H9 (cell line): ENCODE data around the gene TMEFF2. TPM values are rescaled to one million over a fixed set of nuclear protein-coding genes. Genes with fewer than 3 reads are reported as not detected.

Experiments used
- DNase-seq: peaks from one replicate; pipeline ENCODE4 v3.0.0-alpha.2; 2017
- H2AFZ ChIP-seq: one replicate; pipeline ENCODE4 v1.6.1; 2013; ENCODE audit warnings: mild to moderate bottlenecking, low read length, control low read depth, moderate library complexity
- H2AK5ac ChIP-seq: 2 replicates; pipeline ENCODE4 v1.6.1; 2013; ENCODE audit warnings: low read length, control low read depth, mixed read lengths; ENCODE audit not compliant: insufficient read length
- H2BK120ac ChIP-seq: one replicate; pipeline ENCODE4 v1.6.1; 2013; ENCODE audit warnings: low read depth, mild to moderate bottlenecking, low read length, control low read depth, inconsistent platforms; ENCODE audit not compliant: poor library complexity, severe bottlenecking
- H2BK12ac ChIP-seq: 2 replicates; pipeline ENCODE4 v1.6.1; 2013; ENCODE audit warnings: low read length, control low read depth, mixed read lengths, low read depth; ENCODE audit not compliant: insufficient read length
- H2BK15ac ChIP-seq: 2 replicates; pipeline ENCODE4 v1.6.1; 2013; ENCODE audit warnings: low read depth, low read length, control low read depth
- H2BK20ac ChIP-seq: one replicate; pipeline ENCODE4 v1.6.1; 2013; ENCODE audit warnings: low read depth, mild to moderate bottlenecking, low read length, control low read depth, inconsistent platforms; ENCODE audit not compliant: poor library complexity, severe bottlenecking
- H2BK5ac ChIP-seq: 2 replicates; pipeline ENCODE4 v1.6.1; 2013; ENCODE audit warnings: low read length, control low read depth, mixed read lengths; ENCODE audit not compliant: insufficient read length
- H3K14ac ChIP-seq: 2 replicates; pipeline ENCODE4 v1.6.1; 2013; ENCODE audit warnings: low read length, control low read depth; ENCODE audit not compliant: insufficient read depth
- H3K18ac ChIP-seq: 2 replicates; pipeline ENCODE4 v1.6.1; 2013; ENCODE audit warnings: low read depth, mild to moderate bottlenecking, mixed read lengths, low read length, control low read depth; ENCODE audit not compliant: insufficient read length
- H3K23ac ChIP-seq: 2 replicates; pipeline ENCODE4 v1.6.1; 2013; ENCODE audit warnings: low read length, control low read depth, mixed read lengths, low read depth; ENCODE audit not compliant: insufficient read length
- H3K23me2 ChIP-seq: 2 replicates; pipeline ENCODE4 v1.6.1; 2013; ENCODE audit warnings: low read depth, mild to moderate bottlenecking, mixed read lengths, low read length, control low read depth; ENCODE audit not compliant: insufficient read length, poor library complexity, severe bottlenecking
- H3K27ac ChIP-seq: 2 replicates; pipeline ENCODE4 v1.5.1; 2013; ENCODE audit warnings: low read length, control low read depth, mixed read lengths, low read depth; ENCODE audit not compliant: insufficient read length
- H3K27me3 ChIP-seq: 2 replicates; pipeline ENCODE4 v1.6.1; 2013; ENCODE audit warnings: low read length, control low read depth, inconsistent platforms; ENCODE audit not compliant: insufficient read depth
- H3K4ac ChIP-seq: 2 replicates; pipeline ENCODE4 v1.6.1; 2013; ENCODE audit warnings: low read depth, mild to moderate bottlenecking, control low read depth, inconsistent platforms, low read length, moderate library complexity
- H3K4me1 ChIP-seq: 2 replicates; pipeline ENCODE4 v1.6.1; 2013; ENCODE audit warnings: low read length, control low read depth, inconsistent platforms; ENCODE audit not compliant: insufficient read depth
- H3K4me2 ChIP-seq: 2 replicates; pipeline ENCODE4 v1.6.1; 2013; ENCODE audit warnings: low read length, control low read depth, mixed read lengths; ENCODE audit not compliant: insufficient read length, insufficient read depth
- H3K56ac ChIP-seq: 2 replicates; pipeline ENCODE4 v1.6.1; 2013; ENCODE audit warnings: low read depth, mild to moderate bottlenecking, mixed read lengths, low read length, control low read depth; ENCODE audit not compliant: insufficient read length
- H3K79me1 ChIP-seq: 2 replicates; pipeline ENCODE4 v1.6.1; 2013; ENCODE audit warnings: low read depth, mild to moderate bottlenecking, moderate library complexity, low read length, control low read depth, inconsistent platforms; ENCODE audit not compliant: insufficient read depth, poor library complexity, severe bottlenecking
- H3K79me2 ChIP-seq: 2 replicates; pipeline ENCODE4 v1.6.1; 2013; ENCODE audit warnings: low read length, control low read depth, inconsistent platforms; ENCODE audit not compliant: insufficient read depth
- H3K9ac ChIP-seq: 2 replicates; pipeline ENCODE4 v1.6.1; 2013; ENCODE audit warnings: low read length, control low read depth, mixed read lengths; ENCODE audit not compliant: insufficient read length; ENCODE audit errors: extremely low read depth
- H3K9me3 ChIP-seq: one replicate; pipeline ENCODE4 v1.6.1; 2013; ENCODE audit warnings: low read depth, low read length, inconsistent platforms; ENCODE audit not compliant: control insufficient read depth
- H3T11ph ChIP-seq: one replicate; pipeline ENCODE4 v1.6.1; 2013; ENCODE audit warnings: mild to moderate bottlenecking, low read length, control low read depth, inconsistent platforms
- H4K20me1 ChIP-seq: one replicate; pipeline ENCODE4 v1.6.1; 2013; ENCODE audit not compliant: control insufficient read depth, insufficient read length, insufficient read depth
- H4K5ac ChIP-seq: 2 replicates; pipeline ENCODE4 v1.6.1; 2013; ENCODE audit warnings: low read depth, mild to moderate bottlenecking, mixed read lengths, low read length, control low read depth; ENCODE audit not compliant: insufficient read length
- H4K8ac ChIP-seq: replicated peaks from 2 replicates; pipeline ENCODE4 v1.6.1; 2013; ENCODE audit warnings: low read length, control low read depth, mixed read lengths, low read depth; ENCODE audit not compliant: insufficient read length
- H4K91ac ChIP-seq: 2 replicates; pipeline ENCODE4 v1.6.1; 2013; ENCODE audit warnings: low read depth, mild to moderate bottlenecking, moderate library complexity, mixed read lengths, low read length, control low read depth; ENCODE audit not compliant: insufficient read length
- H3K27ac Mint-ChIP-seq, 3 experiments: 2 replicates in 2 of 3; 3 replicates in 1 of 3; pipeline ENCODE4 v1.8.0; 2020 to 2021; ENCODE audit warnings: mixed read lengths in 3 of 3, mild to moderate bottlenecking in 1 of 3, moderate library complexity in 1 of 3
- H3K27me3 Mint-ChIP-seq: 2 replicates; pipeline ENCODE4 v1.8.0; 2021; ENCODE audit warnings: low read depth, mild to moderate bottlenecking, moderate library complexity, mixed read lengths
- H3K36me3 Mint-ChIP-seq, 3 experiments: 2 replicates in 2 of 3; 3 replicates in 1 of 3; pipeline ENCODE4 v1.8.0; 2020 to 2021; ENCODE audit warnings: low read depth in 3 of 3, mixed read lengths in 3 of 3; ENCODE audit not compliant: insufficient read depth in 1 of 3
- H3K4me1 Mint-ChIP-seq, 2 experiments: 2 replicates each; pipeline ENCODE4 v1.8.0; 2020; ENCODE audit warnings: mixed read lengths in 2 of 2
- H3K4me3 Mint-ChIP-seq, 2 experiments: 2 replicates in 1 of 2; 3 replicates in 1 of 2; pipeline ENCODE4 v1.8.0; 2020 to 2021; ENCODE audit warnings: mild to moderate bottlenecking in 2 of 2, mixed read lengths in 2 of 2, moderate library complexity in 1 of 2
- H3K9me3 Mint-ChIP-seq, 2 experiments: 2 replicates in 1 of 2; 3 replicates in 1 of 2; pipeline ENCODE4 v1.8.0; 2020; ENCODE audit warnings: mild to moderate bottlenecking in 2 of 2, mixed read lengths in 2 of 2, moderate library complexity in 1 of 2
- WGBS: extraction: QIAGEN DNeasy Blood & Tissue Kit; methylation state at CpG from one replicate; pipeline ENCODE4 v1.1.7; 2013; ENCODE audit warnings: missing lambda C conversion rate, low lambda C conversion rate, mixed read lengths; ENCODE audit not compliant: insufficient read length; ENCODE audit errors: extremely low coverage; 5-methylcytosine and 5-hydroxymethylcytosine counted together
- total RNA-seq: library from RNA; stranded (reverse); gene quantifications from 2 replicates; pipeline ENCODE4 v1.2.1, GENCODE V29; 2021
- TF ChIP-seq, protein P1 (sequence below): fragments of 200-600 bp; sonication (generic); conservative IDR thresholded peaks from 3 replicates; pipeline ENCODE4 v1.8.0; 2021; ENCODE audit warnings: antibody characterized with exemption, mild to moderate bottlenecking

TMEFF2 gene
- total RNA-seq, 1 experiment from 2014 or later: 0.39 TPM

- Mint-ChIP-seq H3K36me3 (no peaks in the 10 kb centered on the region), H3K4me1 (peaks cover 16 to 19% of the 10 kb centered on the region in 2 experiments), H3K27me3 (no peaks in the 10 kb centered on the region), H3K4me3 (no peak overlapping the region), H3K9me3 (no peaks in the 10 kb centered on the region), H3K27ac (peak overlapping the region in 1 of 3 experiments; percentile 69; a peak in 2 of 7 replicates)
- no peak overlapping the region for H2AK5ac ChIP-seq
- H4K91ac ChIP-seq: no peak overlapping the region
- WGBS: no CpG with 5 or more reads among the region's 3 CpGs
- no peaks in the 10 kb centered on the region for H3K27me3 ChIP-seq
- H4K5ac ChIP-seq: no peak overlapping the region
- no peak overlapping the region for H3K56ac ChIP-seq
- H2BK120ac ChIP-seq: no peak overlapping the region
- no peaks in the 10 kb centered on the region for H4K20me1 ChIP-seq
- no peak overlapping the region for H3K4me2 ChIP-seq
- TF ChIP-seq, protein P1, sequence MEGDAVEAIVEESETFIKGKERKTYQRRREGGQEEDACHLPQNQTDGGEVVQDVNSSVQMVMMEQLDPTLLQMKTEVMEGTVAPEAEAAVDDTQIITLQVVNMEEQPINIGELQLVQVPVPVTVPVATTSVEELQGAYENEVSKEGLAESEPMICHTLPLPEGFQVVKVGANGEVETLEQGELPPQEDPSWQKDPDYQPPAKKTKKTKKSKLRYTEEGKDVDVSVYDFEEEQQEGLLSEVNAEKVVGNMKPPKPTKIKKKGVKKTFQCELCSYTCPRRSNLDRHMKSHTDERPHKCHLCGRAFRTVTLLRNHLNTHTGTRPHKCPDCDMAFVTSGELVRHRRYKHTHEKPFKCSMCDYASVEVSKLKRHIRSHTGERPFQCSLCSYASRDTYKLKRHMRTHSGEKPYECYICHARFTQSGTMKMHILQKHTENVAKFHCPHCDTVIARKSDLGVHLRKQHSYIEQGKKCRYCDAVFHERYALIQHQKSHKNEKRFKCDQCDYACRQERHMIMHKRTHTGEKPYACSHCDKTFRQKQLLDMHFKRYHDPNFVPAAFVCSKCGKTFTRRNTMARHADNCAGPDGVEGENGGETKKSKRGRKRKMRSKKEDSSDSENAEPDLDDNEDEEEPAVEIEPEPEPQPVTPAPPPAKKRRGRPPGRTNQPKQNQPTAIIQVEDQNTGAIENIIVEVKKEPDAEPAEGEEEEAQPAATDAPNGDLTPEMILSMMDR: no peak
- H3K23ac ChIP-seq: no peak overlapping the region
- no peak overlapping the region for H3K18ac ChIP-seq
- H3K79me1 ChIP-seq: no peaks in the 10 kb centered on the region
- H3K4me1 ChIP-seq: 0 out of 2 replicates have a peak, but pooled peaks cover 2% of the 10 kb centered on the region
- no peak overlapping the region for H2BK20ac ChIP-seq
- H2AFZ ChIP-seq: no peak overlapping the region
- H3K9me3 ChIP-seq: no peaks in the 10 kb centered on the region
- H3K9ac ChIP-seq: no peak overlapping the region
- H3K23me2 ChIP-seq: no peaks in the 10 kb centered on the region
- no peak overlapping the region for H2BK15ac ChIP-seq
- H4K8ac ChIP-seq: no peak overlapping the region
- no peak overlapping the region for H2BK12ac ChIP-seq
- no peak overlapping the region for H3K14ac ChIP-seq
- no peak overlapping the region for H2BK5ac ChIP-seq
- no peaks in the 10 kb centered on the region for H3K79me2 ChIP-seq
- no peak overlapping the region for H3K27ac ChIP-seq
- no peak overlapping the region for H3T11ph ChIP-seq
- no peak for DNase-seq
- no peak overlapping the region for H3K4ac ChIP-seq
These were observed 252.5 kb downstream of the TMEFF2 start for GRCh38 chr2:191942090-191942738.
